T1000 (cell line): Measurements from ENCODE around the gene DGCR2.

Source experiments
- DNase-seq: peaks from one replicate; lab custom pipeline; 2025; ENCODE audit warnings: mixed read lengths; lab: John Stamatoyannopoulos, UW

The DGCR2 gene

GRCh38 chr22:19146215-19146968 lies 24.2 kb upstream of the DGCR2 start:
- no peak for DNase-seq

DNA sequence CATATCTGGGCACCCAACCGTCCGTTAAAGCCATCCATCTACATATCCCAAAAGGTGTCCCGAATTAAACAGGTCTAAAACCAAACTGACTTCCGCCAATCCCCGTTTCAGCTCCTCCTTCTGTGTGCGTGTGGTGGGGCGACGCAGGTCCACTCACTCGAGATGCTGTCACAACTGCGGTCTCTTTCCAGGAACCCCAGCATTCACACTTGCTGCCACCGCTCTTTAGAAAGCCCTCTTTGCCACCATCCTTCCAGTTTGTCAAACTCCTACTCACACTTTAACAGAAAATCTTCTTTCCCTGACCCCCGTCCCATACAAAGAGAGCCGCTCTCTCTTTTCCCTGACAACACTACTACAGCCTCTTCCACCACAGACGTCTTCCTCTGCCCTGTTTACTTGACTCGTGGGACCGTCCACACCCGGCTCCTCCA lies 21.8 kb upstream of the DGCR2 start:
- no peak for DNase-seq

GRCh38 chr22:19143212-19143611 lies 21.0 kb upstream of the DGCR2 start:
- no peak for DNase-seq

DNA sequence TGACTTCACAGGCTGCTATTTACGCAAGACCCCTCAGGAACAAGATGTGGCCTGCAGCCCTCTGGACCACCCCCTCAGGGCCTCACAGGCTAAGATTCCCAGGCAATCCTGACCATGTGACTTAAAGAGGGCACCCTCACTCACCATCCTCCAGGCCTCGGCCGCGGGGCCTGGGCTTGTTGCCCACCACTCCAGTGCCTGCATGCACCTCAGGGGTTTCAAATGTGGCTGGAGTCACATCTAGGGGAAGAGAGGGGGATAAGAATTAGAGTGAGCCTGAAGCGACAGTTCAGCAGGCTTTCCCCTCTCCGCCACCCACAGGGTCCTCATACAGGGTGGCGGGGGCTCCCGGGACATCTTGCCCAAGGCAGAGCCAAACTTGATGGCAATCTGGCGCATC lies 20.2 kb upstream of the DGCR2 start:
- no peak for DNase-seq

DNA sequence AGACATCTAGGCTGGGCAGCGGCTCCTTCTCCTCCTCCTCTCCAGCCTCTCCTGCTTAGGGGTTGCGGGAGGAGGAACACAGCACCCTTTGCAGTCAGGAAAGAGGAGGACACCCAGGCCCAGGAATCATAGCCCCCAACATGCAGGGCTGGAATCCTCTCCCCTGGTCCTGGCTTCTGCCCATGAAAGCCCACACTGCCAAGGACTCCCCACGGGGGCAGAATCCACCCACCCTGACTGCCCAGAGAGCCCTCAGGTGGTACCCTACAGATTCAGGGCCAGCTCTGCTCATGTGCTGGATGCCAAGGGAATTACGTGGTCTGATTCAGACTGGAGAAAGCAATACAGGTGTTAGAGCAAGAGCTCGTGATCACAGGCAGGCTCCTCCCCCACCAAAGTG lies 17.8 kb upstream of the DGCR2 start:
- no peak for DNase-seq

GRCh38 chr22:19139001-19139356 lies 16.8 kb upstream of the DGCR2 start:
- DNase-seq = no peak

DNA sequence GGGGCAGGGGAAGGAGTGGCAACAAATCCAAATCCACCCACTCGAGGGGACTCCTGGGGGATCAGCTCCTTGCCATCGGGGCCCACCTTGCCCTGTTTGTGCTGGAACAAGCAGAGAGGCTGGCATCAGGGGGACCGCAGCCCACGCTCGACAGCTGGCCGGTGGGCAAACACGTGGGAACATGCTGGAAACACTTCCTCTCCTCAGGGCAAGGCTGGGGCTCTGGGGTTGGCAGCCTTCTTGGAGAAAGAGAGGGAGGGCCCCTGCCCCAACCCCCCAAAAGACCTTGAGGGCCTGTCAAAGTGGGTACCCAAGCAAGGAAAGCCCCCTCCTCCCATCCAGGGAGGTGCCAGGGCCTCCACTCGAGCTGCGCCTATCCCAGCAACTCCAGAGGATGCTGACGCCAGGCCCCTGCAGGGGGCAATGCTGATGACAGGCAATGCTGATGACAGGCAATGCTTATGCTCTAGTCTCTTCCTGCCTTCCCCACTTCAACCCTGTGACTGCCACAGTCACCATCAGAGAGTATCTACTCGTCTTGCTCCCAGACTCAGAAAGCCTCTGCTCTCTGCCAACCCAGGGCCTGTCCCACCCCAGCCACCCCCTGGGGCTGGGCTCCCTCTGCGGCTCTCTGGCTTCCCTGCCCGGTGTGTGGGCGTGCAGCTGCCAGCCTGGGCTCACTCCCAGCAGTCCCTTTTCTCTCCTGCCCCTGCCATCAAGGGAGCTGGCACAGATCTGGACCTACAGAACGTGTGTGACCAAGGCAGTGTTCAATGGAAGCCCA lies 16.2 kb upstream of the DGCR2 start:
- no peak for DNase-seq

GRCh38 chr22:19137384-19138216 lies 15.4 kb upstream of the DGCR2 start:
- no peak for DNase-seq

DNA sequence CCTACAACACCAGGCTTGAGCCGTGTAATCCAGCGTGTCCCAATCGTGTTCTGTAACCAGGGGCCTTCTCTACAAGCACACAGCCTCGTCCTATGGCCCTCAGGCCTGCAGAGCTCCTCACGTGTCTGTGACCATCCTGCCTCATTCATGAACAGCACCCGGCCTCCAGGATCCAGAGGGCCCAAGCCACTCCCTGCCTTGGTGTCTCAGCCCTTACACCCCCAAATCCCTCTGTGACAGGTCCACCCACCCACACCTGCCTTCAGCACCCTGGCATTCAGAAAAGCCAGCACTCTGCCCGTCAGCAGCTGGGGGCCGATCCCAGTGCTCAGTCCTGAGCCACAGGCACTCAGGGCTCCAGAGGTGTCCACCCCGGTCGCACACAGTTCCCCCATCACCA lies 14.7 kb upstream of the DGCR2 start:
- no peak for DNase-seq

- DNase-seq = no peak
Observed at GRCh38 chr22:19134874-19135273, 12.7 kb upstream of the DGCR2 start.

DNA sequence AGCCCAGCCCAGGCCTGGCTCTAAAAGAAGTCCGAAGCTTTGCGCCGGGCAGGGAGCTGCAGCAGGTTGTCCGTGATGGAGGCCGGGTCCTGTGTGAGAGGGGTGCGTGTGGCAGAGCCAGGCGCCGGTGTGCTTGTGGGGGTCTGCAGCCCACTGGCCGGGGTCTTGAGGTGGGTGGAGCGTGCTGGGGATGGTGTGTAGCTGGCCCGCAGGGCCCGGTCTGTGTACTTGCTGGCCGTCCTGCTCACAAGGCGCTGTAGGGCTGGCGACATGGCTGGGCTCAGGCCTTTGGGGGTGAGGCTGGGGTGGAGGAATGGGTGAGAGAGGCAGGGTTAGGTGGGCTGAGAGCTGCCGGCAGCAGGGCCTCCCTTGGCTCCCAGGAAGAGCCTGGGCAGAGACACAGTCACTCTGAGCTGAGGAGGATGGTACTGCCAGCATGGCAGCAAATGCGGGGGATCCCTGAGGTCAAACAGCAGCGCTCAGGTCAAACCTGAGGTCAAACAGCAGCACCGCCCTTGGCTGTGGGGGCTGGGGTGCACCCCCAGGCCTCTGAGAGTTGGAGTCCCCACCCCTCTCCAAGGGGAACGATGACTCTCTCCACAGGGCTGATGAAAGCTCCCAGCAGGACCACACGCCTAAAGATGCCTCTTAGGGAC lies 12.1 kb upstream of the DGCR2 start:
- no peak for DNase-seq

- no peak for DNase-seq
Observed at GRCh38 chr22:19133561-19133960, 11.3 kb upstream of the DGCR2 start.

- DNase-seq = no peak
Observed at GRCh38 chr22:19132693-19133400, 10.6 kb upstream of the DGCR2 start.

DNA sequence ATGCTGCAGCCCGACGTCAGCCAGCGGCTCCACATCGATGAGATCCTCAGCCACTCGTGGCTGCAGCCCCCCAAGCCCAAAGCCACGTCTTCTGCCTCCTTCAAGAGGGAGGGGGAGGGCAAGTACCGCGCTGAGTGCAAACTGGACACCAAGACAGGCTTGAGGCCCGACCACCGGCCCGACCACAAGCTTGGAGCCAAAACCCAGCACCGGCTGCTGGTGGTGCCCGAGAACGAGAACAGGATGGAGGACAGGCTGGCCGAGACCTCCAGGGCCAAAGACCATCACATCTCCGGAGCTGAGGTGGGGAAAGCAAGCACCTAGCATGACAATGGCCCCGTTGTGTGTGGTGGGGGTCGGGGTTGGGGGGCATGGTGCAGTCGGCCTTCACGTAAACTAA lies 9.9 kb upstream of the DGCR2 start:
- no peak for DNase-seq

DNA sequence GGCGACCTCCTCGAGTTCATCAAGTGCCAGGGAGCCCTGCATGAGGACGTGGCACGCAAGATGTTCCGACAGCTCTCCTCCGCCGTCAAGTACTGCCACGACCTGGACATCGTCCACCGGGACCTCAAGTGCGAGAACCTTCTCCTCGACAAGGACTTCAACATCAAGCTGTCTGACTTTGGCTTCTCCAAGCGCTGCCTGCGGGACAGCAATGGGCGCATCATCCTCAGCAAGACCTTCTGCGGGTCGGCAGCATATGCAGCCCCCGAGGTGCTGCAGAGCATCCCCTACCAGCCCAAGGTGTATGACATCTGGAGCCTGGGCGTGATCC lies 9.4 kb upstream of the DGCR2 start:
- DNase-seq = no peak

GRCh38 chr22:19130959-19131684 lies 8.9 kb upstream of the DGCR2 start, which contains the start of gene TSSK2:
TSS of gene TSSK2 (plus strand) at chr22:19131308. CDS start at chr22:19131400, 92 bp downstream.
- DNase-seq = no peak

DNA sequence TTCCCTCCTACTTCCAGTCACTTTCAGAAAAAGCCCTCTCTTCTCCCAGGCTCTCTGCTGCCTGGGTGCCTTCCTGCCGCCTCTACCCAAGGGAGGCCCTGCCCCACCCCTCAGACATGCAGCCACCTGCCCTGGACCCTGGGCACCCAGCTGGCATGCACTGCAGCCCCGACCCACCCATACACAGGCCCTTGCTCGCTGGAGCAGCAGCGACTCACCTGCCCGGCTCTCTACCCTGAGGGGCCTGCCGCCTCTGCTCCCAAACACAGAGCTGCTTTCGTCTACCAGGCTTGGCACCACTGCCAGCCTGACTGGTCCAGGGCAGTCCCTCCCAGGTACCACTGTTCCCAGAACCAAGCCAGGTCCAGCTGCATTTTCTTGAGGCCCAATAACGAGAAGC lies 7.7 kb upstream of the DGCR2 start:
- no peak for DNase-seq

DNA sequence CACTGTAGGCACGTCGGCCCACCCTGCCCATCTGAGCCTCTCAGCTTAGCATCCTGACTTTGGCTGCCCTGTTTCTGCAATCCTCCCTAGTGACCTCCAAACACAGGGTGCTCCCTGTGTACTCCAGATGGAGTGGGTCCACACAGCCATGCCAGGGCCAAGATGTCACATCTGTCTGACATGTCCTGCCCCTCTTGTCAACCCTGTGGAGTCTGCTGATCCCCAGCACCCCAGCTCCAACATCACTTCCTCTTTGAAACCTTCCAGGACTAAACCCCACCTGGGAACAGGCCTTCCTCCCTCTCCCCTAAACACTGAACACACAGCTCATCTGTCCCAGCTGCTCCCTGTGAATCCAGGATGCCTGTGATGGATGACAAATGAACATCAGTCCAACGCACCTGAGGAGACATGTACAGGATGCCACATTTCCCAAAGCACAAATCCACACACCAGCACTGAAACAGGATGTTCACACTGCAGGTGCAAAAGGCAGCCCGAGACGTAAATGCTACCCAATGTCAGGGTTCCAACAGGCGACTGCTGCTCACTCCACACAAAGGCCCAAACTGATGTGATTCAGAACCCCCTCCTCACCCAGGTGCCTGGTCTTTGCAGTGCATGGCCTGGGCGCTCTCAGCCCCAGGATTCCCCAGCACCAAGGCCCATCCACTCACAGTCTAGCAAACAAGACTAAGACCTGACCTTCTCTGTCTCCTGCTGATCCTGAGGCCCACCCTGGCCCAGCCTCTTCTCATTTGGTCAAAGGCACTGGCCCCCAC lies 6.9 kb upstream of the DGCR2 start:
- no peak for DNase-seq

GRCh38 chr22:19128009-19128401 lies 5.8 kb upstream of the DGCR2 start:
- no peak for DNase-seq
